H9 (cell line): Measurements from ENCODE around the gene FIBP. TPM values are rescaled to one million over a fixed set of nuclear protein-coding genes. Genes with fewer than 3 reads are reported as not detected.

Experiments
- DNase-seq: peaks from one replicate; pipeline ENCODE4 v3.0.0-alpha.2; 2017
- H2AFZ ChIP-seq: one replicate; pipeline ENCODE4 v1.6.1; 2013; ENCODE audit warnings: mild to moderate bottlenecking, low read length, control low read depth, moderate library complexity
- H2AK5ac ChIP-seq: 2 replicates; pipeline ENCODE4 v1.6.1; 2013; ENCODE audit warnings: low read length, control low read depth, mixed read lengths; ENCODE audit not compliant: insufficient read length
- H2BK120ac ChIP-seq: one replicate; pipeline ENCODE4 v1.6.1; 2013; ENCODE audit warnings: low read depth, mild to moderate bottlenecking, low read length, control low read depth, inconsistent platforms; ENCODE audit not compliant: poor library complexity, severe bottlenecking
- H2BK12ac ChIP-seq: 2 replicates; pipeline ENCODE4 v1.6.1; 2013; ENCODE audit warnings: low read length, control low read depth, mixed read lengths, low read depth; ENCODE audit not compliant: insufficient read length
- H2BK15ac ChIP-seq: 2 replicates; pipeline ENCODE4 v1.6.1; 2013; ENCODE audit warnings: low read depth, low read length, control low read depth
- H2BK20ac ChIP-seq: one replicate; pipeline ENCODE4 v1.6.1; 2013; ENCODE audit warnings: low read depth, mild to moderate bottlenecking, low read length, control low read depth, inconsistent platforms; ENCODE audit not compliant: poor library complexity, severe bottlenecking
- H2BK5ac ChIP-seq: 2 replicates; pipeline ENCODE4 v1.6.1; 2013; ENCODE audit warnings: low read length, control low read depth, mixed read lengths; ENCODE audit not compliant: insufficient read length
- H3K14ac ChIP-seq: 2 replicates; pipeline ENCODE4 v1.6.1; 2013; ENCODE audit warnings: low read length, control low read depth; ENCODE audit not compliant: insufficient read depth
- H3K18ac ChIP-seq: 2 replicates; pipeline ENCODE4 v1.6.1; 2013; ENCODE audit warnings: low read depth, mild to moderate bottlenecking, mixed read lengths, low read length, control low read depth; ENCODE audit not compliant: insufficient read length
- H3K23ac ChIP-seq: 2 replicates; pipeline ENCODE4 v1.6.1; 2013; ENCODE audit warnings: low read length, control low read depth, mixed read lengths, low read depth; ENCODE audit not compliant: insufficient read length
- H3K23me2 ChIP-seq: 2 replicates; pipeline ENCODE4 v1.6.1; 2013; ENCODE audit warnings: low read depth, mild to moderate bottlenecking, mixed read lengths, low read length, control low read depth; ENCODE audit not compliant: insufficient read length, poor library complexity, severe bottlenecking
- H3K27ac ChIP-seq: 2 replicates; pipeline ENCODE4 v1.5.1; 2013; ENCODE audit warnings: low read length, control low read depth, mixed read lengths, low read depth; ENCODE audit not compliant: insufficient read length
- H3K27me3 ChIP-seq: 2 replicates; pipeline ENCODE4 v1.6.1; 2013; ENCODE audit warnings: low read length, control low read depth, inconsistent platforms; ENCODE audit not compliant: insufficient read depth
- H3K4ac ChIP-seq: 2 replicates; pipeline ENCODE4 v1.6.1; 2013; ENCODE audit warnings: low read depth, mild to moderate bottlenecking, control low read depth, inconsistent platforms, low read length, moderate library complexity
- H3K4me1 ChIP-seq: 2 replicates; pipeline ENCODE4 v1.6.1; 2013; ENCODE audit warnings: low read length, control low read depth, inconsistent platforms; ENCODE audit not compliant: insufficient read depth
- H3K4me2 ChIP-seq: 2 replicates; pipeline ENCODE4 v1.6.1; 2013; ENCODE audit warnings: low read length, control low read depth, mixed read lengths; ENCODE audit not compliant: insufficient read length, insufficient read depth
- H3K56ac ChIP-seq: 2 replicates; pipeline ENCODE4 v1.6.1; 2013; ENCODE audit warnings: low read depth, mild to moderate bottlenecking, mixed read lengths, low read length, control low read depth; ENCODE audit not compliant: insufficient read length
- H3K79me1 ChIP-seq: 2 replicates; pipeline ENCODE4 v1.6.1; 2013; ENCODE audit warnings: low read depth, mild to moderate bottlenecking, moderate library complexity, low read length, control low read depth, inconsistent platforms; ENCODE audit not compliant: insufficient read depth, poor library complexity, severe bottlenecking
- H3K79me2 ChIP-seq: 2 replicates; pipeline ENCODE4 v1.6.1; 2013; ENCODE audit warnings: low read length, control low read depth, inconsistent platforms; ENCODE audit not compliant: insufficient read depth
- H3K9ac ChIP-seq: 2 replicates; pipeline ENCODE4 v1.6.1; 2013; ENCODE audit warnings: low read length, control low read depth, mixed read lengths; ENCODE audit not compliant: insufficient read length; ENCODE audit errors: extremely low read depth
- H3K9me3 ChIP-seq: one replicate; pipeline ENCODE4 v1.6.1; 2013; ENCODE audit warnings: low read depth, low read length, inconsistent platforms; ENCODE audit not compliant: control insufficient read depth
- H3T11ph ChIP-seq: one replicate; pipeline ENCODE4 v1.6.1; 2013; ENCODE audit warnings: mild to moderate bottlenecking, low read length, control low read depth, inconsistent platforms
- H4K20me1 ChIP-seq: one replicate; pipeline ENCODE4 v1.6.1; 2013; ENCODE audit not compliant: control insufficient read depth, insufficient read length, insufficient read depth
- H4K5ac ChIP-seq: 2 replicates; pipeline ENCODE4 v1.6.1; 2013; ENCODE audit warnings: low read depth, mild to moderate bottlenecking, mixed read lengths, low read length, control low read depth; ENCODE audit not compliant: insufficient read length
- H4K8ac ChIP-seq: replicated peaks from 2 replicates; pipeline ENCODE4 v1.6.1; 2013; ENCODE audit warnings: low read length, control low read depth, mixed read lengths, low read depth; ENCODE audit not compliant: insufficient read length
- H4K91ac ChIP-seq: 2 replicates; pipeline ENCODE4 v1.6.1; 2013; ENCODE audit warnings: low read depth, mild to moderate bottlenecking, moderate library complexity, mixed read lengths, low read length, control low read depth; ENCODE audit not compliant: insufficient read length
- H3K27ac Mint-ChIP-seq, 3 experiments: 2 replicates in 2 of 3; 3 replicates in 1 of 3; pipeline ENCODE4 v1.8.0; 2020 to 2021; ENCODE audit warnings: mixed read lengths in 3 of 3, mild to moderate bottlenecking in 1 of 3, moderate library complexity in 1 of 3
- H3K27me3 Mint-ChIP-seq: 2 replicates; pipeline ENCODE4 v1.8.0; 2021; ENCODE audit warnings: low read depth, mild to moderate bottlenecking, moderate library complexity, mixed read lengths
- H3K36me3 Mint-ChIP-seq, 3 experiments: 2 replicates in 2 of 3; 3 replicates in 1 of 3; pipeline ENCODE4 v1.8.0; 2020 to 2021; ENCODE audit warnings: low read depth in 3 of 3, mixed read lengths in 3 of 3; ENCODE audit not compliant: insufficient read depth in 1 of 3
- H3K4me1 Mint-ChIP-seq, 2 experiments: 2 replicates each; pipeline ENCODE4 v1.8.0; 2020; ENCODE audit warnings: mixed read lengths in 2 of 2
- H3K4me3 Mint-ChIP-seq, 2 experiments: 2 replicates in 1 of 2; 3 replicates in 1 of 2; pipeline ENCODE4 v1.8.0; 2020 to 2021; ENCODE audit warnings: mild to moderate bottlenecking in 2 of 2, mixed read lengths in 2 of 2, moderate library complexity in 1 of 2
- H3K9me3 Mint-ChIP-seq, 2 experiments: 2 replicates in 1 of 2; 3 replicates in 1 of 2; pipeline ENCODE4 v1.8.0; 2020; ENCODE audit warnings: mild to moderate bottlenecking in 2 of 2, mixed read lengths in 2 of 2, moderate library complexity in 1 of 2
- WGBS: extraction: QIAGEN DNeasy Blood & Tissue Kit; methylation state at CpG from one replicate; pipeline ENCODE4 v1.1.7; 2013; ENCODE audit warnings: missing lambda C conversion rate, low lambda C conversion rate, mixed read lengths; ENCODE audit not compliant: insufficient read length; ENCODE audit errors: extremely low coverage; 5-methylcytosine and 5-hydroxymethylcytosine counted together
- total RNA-seq: library from RNA; stranded (reverse); gene quantifications from 2 replicates; pipeline ENCODE4 v1.2.1, GENCODE V29; 2021
- TF ChIP-seq, protein P1 (sequence below): fragments of 200-600 bp; sonication (generic); conservative IDR thresholded peaks from 3 replicates; pipeline ENCODE4 v1.8.0; 2021; ENCODE audit warnings: antibody characterized with exemption, mild to moderate bottlenecking

FIBP gene
- total RNA-seq, 1 experiment from 2014 or later: 87.0 TPM

GRCh38 chr11:65854852-65855837 is 33.1 kb downstream of the FIBP start:
- peaks cover 2% of the 10 kb centered on the region for H4K20me1 ChIP-seq
- peak overlapping the region in 2 of 3 experiments; percentile 13 to 87; a peak in 3 of 7 replicates for H3K27ac Mint-ChIP-seq

More at GRCh38 chr11:65854852-65855837, 33.1 kb downstream of the FIBP start:
- Histone ChIP-seq H3K27ac (no peak overlapping the region), H3K18ac (no peak overlapping the region), H2BK20ac (no peak overlapping the region), H3K4me1 (no peaks in the 10 kb centered on the region), H3K9me3 (no peaks in the 10 kb centered on the region), H3K23ac (no peak overlapping the region), H3K56ac (no peak overlapping the region), H3T11ph (no peak overlapping the region), H2AK5ac (no peak overlapping the region), H3K23me2 (peaks cover 20% of the 10 kb centered on the region), H3K27me3 (no peaks in the 10 kb centered on the region), H3K4ac (no peak overlapping the region), H3K4me2 (no peak overlapping the region), H2BK12ac (no peak overlapping the region), H4K5ac (no peak overlapping the region), H3K79me2 (peaks cover 14% of the 10 kb centered on the region; the same call in 1 of the 2 replicates), H2BK15ac (no peak overlapping the region), H4K8ac (no peak overlapping the region), H4K91ac (no peak overlapping the region), H3K14ac (no peak overlapping the region), H2BK5ac (no peak overlapping the region), H3K79me1 (peaks cover 3% of the 10 kb centered on the region), H3K9ac (no peak overlapping the region), H2BK120ac (no peak overlapping the region), H2AFZ (no peak overlapping the region)
- peaks cover 3% of the 10 kb centered on the region for H3K27me3 Mint-ChIP-seq
- H3K4me1 Mint-ChIP-seq: peaks cover 25% of the 10 kb centered on the region in 2 experiments
- peaks cover 47 to 58% (median 50%) of the 10 kb centered on the region in 3 experiments for H3K36me3 Mint-ChIP-seq
- peak; percentile 21 for DNase-seq
- peaks cover 3 to 9% of the 10 kb centered on the region in 2 experiments; a peak in 2 of 5 replicates for H3K9me3 Mint-ChIP-seq
- TF ChIP-seq, protein P1, sequence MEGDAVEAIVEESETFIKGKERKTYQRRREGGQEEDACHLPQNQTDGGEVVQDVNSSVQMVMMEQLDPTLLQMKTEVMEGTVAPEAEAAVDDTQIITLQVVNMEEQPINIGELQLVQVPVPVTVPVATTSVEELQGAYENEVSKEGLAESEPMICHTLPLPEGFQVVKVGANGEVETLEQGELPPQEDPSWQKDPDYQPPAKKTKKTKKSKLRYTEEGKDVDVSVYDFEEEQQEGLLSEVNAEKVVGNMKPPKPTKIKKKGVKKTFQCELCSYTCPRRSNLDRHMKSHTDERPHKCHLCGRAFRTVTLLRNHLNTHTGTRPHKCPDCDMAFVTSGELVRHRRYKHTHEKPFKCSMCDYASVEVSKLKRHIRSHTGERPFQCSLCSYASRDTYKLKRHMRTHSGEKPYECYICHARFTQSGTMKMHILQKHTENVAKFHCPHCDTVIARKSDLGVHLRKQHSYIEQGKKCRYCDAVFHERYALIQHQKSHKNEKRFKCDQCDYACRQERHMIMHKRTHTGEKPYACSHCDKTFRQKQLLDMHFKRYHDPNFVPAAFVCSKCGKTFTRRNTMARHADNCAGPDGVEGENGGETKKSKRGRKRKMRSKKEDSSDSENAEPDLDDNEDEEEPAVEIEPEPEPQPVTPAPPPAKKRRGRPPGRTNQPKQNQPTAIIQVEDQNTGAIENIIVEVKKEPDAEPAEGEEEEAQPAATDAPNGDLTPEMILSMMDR: no peak
- H3K4me3 Mint-ChIP-seq: peak overlapping the region; percentile 86 to 89
- no CpG with 5 or more reads among the region's 15 CpGs for WGBS
